Skin of body (tissue), 2 donors: ENCODE results near the gene OSTN. TPM values are rescaled to one million over a fixed set of nuclear protein-coding genes. Genes with fewer than 3 reads are reported as not detected.
"Not testable (repeated sequence)": the region's sequence is repeated elsewhere in the genome, so short reads cannot be mapped to it uniquely, and the experiment has no call there.

Experiments used
- DNase-seq: peaks from one replicate; lab custom pipeline; 2025; lab: John Stamatoyannopoulos, UW
- total RNA-seq: library from RNA; depleted of rRNA; stranded (reverse); fragments of >200 nt; gene quantifications from one replicate; pipeline ENCODE4 v1.2.3, GENCODE V29; 2014

The OSTN gene, protein sequence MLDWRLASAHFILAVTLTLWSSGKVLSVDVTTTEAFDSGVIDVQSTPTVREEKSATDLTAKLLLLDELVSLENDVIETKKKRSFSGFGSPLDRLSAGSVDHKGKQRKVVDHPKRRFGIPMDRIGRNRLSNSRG
- total RNA-seq: 0.10 TPM

DNA sequence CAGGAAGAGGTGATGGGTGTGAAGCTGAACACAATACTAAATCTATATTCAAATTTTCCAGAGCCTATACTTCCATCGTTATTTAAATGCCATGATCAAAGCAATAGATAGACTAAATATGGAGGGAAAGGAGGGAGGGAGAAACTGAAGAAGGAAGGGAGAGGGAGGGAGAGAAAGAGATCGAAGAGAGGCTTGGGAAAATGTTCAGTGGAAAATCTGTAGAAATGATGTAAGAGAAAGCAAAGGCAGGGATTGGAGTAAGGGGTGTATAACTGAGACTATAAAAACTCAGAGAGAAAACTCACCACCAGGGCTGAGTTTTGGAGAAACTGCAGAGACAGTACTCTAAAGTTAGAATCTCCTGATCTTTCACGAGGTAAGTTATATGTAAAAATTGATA is at the start of gene OSTN:
OSTN (plus strand) TSS at position 310 of the 400 bp plus-strand sequence. CDS start 13,292 bp downstream, outside the sequence.
- no peak for DNase-seq

DNA sequence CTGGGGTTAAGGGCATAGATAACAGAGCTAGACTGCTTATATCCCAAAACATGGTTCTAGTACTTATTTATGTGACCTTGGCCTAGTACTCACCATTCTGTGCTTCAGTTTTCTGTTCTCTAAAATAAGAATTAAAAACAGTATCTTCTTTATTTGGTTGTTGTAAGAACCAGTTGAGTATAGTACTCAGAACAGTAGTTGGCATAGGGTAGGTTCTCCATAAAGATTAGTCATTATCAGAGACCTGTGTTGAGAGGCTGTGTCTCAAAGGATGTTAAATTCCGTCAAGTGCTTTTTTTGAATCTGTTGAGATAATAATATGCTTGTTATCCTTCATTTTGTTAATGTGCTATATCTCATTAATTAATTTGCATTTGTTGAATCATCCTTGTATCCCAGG is 47.4 kb upstream of the OSTN start:
- DNase-seq: no peak

DNA sequence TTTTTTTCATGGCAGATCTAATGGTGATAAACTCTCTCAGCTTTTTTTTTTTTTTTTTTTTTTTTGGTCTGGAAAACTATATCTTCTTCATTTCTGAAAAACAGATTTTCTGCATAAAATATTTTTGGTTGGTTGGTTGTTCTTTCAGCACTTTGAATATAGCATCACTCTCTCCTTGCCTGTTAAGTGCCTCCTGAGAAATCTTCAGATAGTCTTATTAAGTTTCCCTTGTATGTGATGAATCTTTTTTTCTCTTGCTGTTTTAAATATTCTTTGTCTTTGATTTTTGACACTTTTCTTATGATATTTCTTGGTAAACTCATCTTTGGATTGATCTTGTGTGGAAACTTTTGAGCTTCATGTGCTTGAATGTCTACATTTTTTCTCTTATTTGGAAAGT is 44.2 kb upstream of the OSTN start:
- no peak for DNase-seq

DNA sequence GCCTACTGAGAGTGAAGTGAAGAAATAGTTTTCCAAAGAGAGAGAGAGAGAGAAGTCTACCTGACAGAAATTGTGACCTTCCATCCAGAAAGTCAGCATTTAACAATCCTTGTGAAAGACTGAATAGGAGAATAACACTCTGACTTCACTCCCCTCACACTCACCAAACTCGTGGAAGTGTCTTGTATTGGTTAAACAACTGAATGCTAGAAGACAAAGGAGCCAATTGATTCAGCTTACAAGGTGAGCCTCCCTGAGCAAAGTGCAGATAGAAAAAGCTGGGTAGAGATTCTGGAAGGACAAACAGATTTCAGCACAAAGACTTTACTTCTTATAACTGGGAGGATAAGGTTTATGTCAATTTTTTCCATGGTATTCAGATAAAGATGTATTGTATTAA is 40.8 kb upstream of the OSTN start:
- DNase-seq: no peak

DNA sequence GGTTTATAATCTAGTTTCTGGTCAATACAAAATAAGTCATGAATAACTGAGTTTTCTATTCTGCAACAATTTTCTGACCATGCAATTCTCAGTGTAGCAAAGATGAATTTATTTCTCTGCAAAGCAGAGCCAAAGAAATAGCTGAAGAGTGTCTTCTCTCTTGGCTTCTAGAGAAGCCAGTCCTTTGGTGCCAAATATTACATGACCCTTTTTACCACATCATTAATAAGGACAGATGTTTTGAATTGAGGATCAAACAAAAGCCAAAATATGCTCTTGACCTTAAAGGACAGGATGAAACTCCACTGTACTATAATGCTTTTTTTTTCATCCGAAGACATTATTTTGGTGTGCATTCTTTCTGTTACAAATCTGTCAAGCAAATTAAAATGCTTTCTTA is 40.2 kb upstream of the OSTN start:
- no peak for DNase-seq

DNA sequence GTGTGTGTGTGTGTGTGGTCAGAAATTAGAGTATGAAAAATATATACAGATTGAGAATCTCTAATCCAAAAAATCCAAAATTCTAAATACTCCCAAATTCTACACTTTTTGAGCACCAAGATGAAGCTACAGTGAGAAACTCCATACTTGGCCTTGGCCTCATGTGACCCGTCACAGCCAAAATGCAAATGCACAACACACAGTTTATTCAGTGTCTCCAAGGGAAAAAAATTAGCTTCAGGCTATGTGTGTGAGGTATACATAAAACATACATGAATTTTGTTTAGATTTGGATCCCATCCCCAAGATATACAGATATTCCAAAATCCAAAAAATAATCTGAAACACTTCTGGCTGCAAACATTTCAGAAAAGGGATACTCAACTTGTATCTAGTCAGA is 33.2 kb upstream of the OSTN start:
- no peak for DNase-seq

DNA sequence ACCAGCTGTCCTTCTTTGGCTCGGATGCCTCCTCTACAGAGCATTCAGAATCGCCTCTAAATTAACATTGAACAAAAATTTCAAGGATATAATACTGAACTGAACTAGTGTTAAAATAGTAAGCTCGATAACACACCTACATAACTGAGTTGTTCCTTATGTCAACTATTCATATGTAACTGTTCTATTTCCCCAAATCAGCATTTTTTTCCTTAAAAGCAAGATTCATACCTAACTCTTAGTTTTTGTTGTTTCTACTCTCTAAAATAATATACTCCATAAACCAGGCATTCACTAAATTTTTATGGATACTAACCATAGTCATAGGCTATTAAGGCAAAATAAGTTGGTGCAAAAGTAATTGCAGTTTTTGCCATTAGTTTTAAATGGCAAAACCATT is 32.7 kb upstream of the OSTN start:
- DNase-seq: no peak

DNA sequence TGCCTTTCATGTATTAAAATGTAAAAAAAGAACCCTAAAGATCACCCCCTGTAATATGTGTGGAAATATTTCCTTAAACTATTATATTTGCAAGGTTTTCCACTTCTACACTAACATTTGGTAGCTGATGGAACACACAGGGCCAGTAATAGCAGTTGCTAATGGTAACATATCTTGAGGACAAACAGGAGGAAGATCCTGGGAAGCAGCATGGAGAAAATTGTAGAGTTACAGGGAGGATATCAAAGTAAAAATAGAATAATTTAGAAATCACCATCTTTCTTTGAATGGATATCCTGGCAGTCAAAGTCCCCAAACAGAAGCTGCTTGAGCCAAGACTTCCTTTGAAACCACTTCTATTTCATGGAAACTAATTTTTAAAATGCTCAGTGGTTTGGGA is 29.5 kb upstream of the OSTN start:
- DNase-seq: no peak

DNA sequence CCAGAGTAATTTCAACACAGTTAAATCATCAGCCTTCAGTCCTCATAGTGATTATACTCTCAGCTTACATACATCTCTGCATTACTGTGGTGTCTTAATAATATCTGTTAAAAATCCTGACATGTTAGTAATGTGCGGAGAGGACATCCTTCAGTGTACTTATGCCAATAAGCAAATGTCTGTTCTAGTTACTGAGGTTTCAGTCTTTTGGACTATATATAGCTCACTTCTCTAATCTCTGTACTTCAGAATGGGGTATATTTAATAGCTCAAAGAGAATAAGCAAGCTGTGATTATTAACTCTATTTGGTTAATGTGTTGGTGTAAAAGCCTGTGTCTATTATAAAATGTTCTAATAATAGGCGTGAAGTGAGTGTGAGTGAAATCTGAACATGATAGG is 28.9 kb upstream of the OSTN start:
- DNase-seq: no peak

DNA sequence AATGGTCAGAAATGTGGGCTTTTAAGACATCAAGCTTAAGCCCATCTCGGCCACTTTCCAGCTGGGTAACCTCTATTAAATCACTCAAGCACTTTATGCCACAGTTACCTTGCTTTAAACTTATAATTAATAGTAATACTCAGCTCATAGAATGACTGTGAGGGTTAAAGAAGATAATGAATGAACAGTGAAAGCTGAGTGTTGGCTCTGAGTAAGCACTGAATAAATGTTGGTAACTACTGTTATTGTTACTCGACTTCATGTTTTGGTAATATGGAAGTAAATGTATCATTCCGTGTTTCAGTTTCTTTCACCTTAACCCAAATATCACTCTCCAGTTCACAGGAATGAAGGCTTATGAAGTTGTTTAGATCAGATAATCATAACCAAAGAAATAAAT is 23.9 kb upstream of the OSTN start:
- DNase-seq: no peak

DNA sequence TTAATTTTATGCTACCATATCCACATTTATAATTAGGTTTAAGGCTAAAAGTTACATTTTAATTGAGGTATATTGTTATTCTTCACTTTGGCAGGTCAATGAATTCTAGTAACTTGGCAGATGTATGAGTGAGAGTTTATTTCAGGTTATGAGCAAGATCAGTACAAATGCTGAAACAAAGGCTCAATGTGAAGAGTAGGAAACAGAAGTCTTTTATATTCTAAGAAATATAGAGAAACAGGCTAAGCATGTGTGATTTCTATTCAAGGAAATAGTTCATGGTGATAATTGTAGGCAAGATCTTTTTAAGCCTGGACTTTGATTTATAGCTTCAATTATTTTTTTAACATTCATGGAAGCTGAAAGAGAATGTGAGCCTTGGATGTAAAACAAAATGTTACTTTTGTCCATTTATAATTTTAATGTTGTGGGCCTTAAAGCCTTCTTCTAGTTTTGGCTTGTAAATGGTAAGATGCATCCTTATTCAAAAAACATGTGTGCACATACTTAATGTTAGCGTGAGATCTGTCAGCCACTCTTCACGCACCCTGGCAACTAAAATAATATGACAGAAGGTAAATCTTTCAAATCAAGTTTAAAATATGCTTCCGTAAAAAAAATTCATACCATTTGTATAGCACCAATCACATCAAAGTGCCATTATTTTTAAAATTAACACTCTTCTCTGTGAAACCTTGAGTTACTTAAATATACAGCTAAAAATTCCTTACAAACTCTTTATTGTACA is 22.8 kb upstream of the OSTN start:
- DNase-seq: no peak

DNA sequence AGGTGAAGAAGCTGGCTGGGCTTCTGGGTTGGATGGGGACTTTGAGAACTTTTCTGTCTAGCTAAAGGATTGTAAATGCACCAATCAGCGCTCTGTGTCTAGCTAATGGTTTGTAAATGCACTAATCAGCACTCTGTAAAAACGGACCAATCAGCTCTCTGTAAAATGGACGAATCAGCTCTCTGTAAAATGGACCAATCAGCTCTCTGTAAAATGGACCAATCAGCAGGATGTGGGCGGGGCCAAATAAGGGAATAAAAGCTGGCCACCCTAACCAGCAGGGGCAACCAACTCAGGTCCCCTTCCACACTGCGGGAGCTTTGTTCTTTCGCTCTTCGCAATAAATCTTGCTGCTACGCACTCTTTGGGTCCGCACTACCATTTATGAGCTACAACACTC is 13.7 kb upstream of the OSTN start:
- not testable (repeated sequence) for DNase-seq

DNA sequence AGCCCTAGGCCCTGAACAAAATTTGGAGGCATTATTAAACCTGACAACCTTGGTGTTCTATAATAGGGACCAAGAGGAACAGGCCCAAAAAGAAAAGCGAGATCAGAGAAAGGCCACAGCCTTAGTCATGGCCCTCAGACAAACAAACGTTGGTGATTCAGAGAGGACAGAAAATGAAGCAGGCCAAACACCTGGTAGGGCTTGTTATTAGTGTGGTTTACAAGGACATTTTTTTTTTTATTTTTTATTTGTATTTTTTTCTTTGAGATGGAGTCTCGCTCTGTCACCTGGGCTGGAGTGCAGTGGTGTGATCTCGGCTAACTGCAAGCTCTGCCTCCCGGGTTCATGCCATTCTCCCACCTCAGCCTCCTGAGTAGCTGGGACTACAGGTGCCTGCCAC is 10.8 kb upstream of the OSTN start:
- DNase-seq: not testable (repeated sequence)

DNA sequence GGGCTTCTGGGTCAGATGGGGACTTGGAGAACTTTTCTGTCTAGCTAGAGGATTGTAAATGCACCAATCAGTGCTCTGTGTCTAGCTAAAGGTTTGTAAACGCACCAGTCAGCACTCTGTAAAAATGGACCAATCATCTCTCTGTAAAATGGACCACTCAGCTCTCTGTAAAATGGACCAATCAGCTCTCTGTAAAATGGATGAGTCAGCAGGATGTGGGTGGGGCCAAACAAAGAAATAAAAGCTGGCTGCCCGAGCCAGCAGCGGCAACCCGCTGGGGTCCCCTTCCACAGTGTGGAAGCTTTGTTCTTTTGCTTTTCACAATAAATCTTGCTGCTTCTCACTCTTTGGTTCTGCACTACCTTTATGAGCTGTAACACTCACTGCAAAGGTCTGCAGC is 6.8 kb upstream of the OSTN start:
- not testable (repeated sequence) for DNase-seq

DNA sequence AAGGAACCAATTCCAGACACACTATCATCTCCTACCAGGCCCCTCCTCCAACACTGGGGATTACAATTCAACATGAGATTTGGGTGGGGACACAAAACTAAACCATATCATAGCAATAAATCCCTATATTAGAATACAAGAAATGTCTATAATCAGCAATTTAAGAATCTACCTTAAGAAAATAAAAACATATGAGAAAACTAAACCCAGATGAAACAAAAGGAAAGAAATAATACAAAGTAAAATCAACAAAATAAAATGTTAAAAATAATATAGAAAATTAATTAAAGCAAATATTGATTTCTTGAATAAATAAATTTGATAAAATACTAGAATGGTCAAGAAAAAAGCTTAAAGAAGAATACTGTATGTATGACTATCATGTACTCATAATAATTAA is 6.1 kb upstream of the OSTN start:
- DNase-seq: no peak

DNA sequence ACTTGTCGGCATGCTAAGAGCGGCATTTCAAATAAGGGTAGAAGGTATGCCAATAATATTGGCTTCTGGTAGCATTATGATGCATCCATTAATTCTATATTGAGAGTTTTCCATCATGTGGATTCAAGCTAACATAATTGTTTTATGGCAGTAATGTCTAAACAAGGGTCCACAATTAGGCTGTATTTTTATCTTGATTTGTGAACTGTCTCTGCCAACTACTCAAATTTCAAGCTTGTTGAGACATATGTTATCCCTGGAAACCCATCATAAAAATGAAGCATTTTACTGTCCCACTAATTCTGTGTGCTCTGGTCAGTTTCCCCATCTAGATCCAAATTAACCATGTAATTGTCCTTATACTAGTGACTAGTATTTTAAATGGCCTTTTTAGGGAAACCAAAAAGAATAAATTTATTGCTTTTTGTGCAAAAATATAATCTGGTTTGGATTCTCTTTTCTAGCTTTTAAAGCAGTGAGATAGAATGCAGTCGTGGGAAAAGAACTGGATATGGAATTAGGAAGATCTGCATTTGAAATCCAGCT is 1.2 kb upstream of the OSTN start:
- DNase-seq: no peak

DNA sequence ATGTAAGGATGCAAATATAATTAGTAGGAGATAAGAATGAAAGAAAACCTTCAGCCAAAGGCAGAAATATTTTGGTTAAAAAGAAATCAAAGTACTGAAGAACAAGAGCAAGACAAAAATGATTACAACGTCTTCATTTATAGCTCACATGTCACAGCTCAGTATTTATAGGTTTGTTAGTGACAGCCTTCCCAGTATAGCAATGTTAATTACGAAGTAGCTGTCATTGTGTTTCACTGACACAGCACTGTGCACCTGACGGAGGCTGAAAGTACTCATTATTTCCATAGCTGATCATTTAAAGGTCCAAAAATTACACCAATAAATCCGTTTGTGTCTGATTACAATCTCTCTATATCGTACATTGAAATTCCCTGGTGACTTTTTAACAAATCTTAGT is 561 bp upstream of the OSTN start:
- no peak for DNase-seq

DNA sequence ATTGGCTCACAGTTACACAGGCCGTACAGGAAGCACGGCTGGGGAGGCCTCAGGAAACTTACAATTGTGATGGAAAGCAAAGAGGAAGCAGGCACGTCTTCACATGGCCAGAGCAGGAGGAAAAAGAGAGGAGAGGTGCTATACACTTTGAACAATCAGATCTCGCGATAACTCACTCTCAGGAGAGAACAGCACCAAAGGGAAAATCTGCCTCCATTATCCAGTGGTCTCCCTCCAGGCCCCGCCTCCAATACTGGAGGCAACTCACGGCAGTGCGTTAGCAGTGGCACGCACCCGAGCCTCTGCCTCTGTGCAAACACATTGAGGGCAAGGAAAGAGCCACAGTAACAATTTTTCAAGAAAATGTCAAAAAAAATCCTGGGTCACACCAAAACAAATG is 11.0 kb downstream of the OSTN start:
- no peak for DNase-seq

DNA sequence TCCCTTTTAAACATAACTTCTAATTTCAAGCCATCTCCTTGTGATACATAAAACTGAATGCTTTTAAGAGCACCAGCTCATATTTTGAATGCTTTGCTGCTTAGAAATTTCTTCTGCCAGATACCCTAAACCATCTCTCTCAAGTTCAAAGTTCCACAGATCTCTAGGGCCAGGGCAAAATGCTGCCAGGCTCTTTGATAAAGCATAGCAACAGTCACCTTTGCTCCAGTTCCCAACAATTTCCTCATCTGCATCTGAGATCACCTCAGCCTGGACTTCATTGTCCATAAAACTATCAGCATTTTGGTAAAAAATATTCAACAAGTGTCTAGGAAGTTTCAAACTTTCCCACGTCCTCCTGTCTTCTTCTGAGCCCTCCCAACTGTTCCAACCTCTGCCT is 17.5 kb downstream of the OSTN start:
- DNase-seq: no peak

DNA sequence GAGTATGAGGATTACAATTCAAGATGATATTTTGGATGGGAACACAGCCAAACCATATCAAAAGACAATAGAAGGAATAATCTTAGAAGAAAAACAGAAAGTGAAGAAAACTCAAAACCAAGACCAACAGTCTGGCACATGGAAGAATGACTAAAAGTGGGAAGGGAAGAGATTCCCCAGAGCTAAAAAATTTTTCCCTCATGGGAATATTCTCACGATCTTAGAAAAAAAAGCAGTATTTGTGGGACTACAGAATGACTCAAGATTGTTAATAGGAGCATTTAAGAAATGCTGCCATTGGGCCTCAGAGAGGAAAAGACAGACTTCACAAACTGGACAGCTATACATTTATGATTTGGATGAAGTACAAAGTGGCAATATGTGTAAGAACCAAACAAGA is 18.3 kb downstream of the OSTN start:
- no peak for DNase-seq

DNA sequence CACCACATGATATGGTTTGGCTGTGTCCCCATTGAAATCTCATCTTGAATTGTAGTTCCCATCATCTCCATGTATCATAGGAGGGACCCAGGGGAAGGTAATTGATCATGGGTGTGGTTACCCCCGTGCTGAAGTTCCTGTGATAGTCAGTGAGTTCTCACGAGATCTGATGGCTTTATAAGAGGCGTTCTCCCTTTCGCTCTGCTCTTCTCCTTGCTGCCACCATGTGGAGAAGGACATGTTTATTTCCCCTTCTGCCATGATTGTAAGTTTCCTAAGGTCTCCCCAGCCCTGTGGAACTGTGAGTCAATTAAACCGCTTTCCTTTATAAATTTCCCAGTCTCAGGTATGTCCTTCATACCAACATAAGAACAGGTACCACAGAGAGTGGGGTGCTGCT is 21.9 kb downstream of the OSTN start:
- DNase-seq: no peak

DNA sequence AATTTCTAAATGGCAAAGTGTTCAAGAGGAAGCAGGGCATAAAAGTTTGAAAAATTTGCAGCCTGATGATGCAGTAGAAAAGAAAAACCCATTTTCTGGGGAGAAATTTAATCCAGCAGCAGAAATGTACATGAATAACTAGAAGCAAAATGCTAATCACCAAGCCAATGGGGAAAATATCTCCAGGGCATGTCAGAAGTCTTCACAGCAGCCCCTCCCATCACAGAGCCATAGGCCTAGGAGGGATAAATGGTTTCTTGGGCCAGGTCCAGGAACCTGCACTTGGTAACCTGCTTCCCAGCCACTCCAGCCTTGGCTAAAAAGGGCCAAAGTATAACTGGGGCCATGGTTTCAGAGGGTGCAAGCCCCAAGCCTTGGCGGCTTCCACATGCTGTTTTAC is 22.6 kb downstream of the OSTN start:
- no peak for DNase-seq

DNA sequence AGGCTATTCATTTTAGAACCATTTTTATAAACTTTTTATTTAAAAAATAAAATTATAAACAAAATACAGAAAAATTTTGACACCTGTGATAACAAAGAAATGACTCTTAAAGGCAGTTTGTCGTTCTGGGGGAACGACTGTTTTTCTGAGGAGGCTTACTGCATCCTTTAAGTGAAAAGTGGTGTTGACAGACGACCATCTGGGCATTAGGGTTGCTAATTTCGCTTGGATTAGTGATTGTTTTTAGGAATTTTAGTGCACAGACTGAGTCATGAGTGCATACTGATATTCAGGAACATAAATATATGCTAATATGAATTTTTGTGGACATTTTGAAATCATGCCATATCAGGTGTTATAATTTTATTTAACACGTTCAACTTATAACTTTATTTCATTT is 28.5 kb downstream of the OSTN start:
- no peak for DNase-seq
